ENCODE results near the gene FILIP1L. TPM values are rescaled to one million over a fixed set of nuclear protein-coding genes. Genes with fewer than 3 reads are reported as not detected.

FILIP1L gene
- total RNA-seq, 1 experiment from 2014 or later = 4.3 TPM

DNA sequence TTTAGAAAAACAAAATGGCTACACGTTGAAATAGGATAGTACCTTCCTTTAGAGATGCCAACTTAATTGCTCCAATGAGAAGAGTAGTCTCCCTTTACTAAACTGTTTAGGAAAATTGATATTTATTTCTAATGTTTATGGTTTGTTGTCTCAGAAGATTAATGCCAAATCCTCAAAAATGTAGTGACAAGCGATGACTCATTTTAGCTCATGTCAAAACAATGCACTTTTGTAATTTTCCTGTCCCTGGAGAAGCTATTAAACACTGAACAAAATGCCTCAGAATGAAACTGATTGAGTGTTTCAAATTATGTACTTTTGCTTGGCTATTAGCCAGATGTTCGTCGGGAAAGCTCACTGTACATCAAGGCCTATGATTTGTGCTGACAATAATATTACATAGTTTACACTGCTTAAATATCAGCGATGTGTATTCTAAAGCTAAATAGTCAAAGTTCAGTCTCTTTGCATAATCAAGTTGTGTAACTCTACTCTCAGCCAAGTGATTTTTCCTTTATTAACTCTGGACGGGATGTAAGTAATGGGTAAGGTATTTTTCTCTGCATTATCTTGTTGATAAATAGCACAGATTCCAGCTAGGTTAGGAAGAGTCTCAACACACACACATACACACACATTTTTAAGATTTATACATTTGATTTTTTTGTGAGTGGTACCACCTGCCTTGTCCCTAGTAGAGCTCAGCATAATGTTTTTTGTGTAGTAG, 212.9 kb downstream of the FILIP1L start:
- ChIA-PET POLR2A (ENCODE audit: low non-redundant PET) (interaction anchor here (0.6 kb wide), 1 partner anchor 19 kb away, joined by 4 read pairs; no protein-coding TSS in a partner anchor), CTCF (interaction anchor here (0.5 kb wide), 1 partner anchor 353 kb away, joined by 4 read pairs; no protein-coding TSS in a partner anchor)
- Histone ChIP-seq H3K4me3 (ENCODE audit: low read depth, low read length, poor library complexity, severe bottlenecking) (no peak overlapping the region), H3K9me3 (ENCODE audit: low read depth, low read length, poor library complexity, severe bottlenecking) (no peaks in the 10 kb centered on the region), H3K4me1 (ENCODE audit: insufficient read depth, low read length, poor library complexity, severe bottlenecking) (peaks cover 34% of the 10 kb centered on the region), H3K36me3 (ENCODE audit: insufficient read depth, low read length, poor library complexity, severe bottlenecking) (no peaks in the 10 kb centered on the region), H3K27ac (ENCODE audit: low read depth, low read length, poor library complexity, severe bottlenecking) (no peak overlapping the region), H3K27me3 (replicated peaks; ENCODE audit: insufficient read depth, low read depth, low read length, poor library complexity) (no peaks in the 10 kb centered on the region)
- TF ChIP-seq, protein P1, sequence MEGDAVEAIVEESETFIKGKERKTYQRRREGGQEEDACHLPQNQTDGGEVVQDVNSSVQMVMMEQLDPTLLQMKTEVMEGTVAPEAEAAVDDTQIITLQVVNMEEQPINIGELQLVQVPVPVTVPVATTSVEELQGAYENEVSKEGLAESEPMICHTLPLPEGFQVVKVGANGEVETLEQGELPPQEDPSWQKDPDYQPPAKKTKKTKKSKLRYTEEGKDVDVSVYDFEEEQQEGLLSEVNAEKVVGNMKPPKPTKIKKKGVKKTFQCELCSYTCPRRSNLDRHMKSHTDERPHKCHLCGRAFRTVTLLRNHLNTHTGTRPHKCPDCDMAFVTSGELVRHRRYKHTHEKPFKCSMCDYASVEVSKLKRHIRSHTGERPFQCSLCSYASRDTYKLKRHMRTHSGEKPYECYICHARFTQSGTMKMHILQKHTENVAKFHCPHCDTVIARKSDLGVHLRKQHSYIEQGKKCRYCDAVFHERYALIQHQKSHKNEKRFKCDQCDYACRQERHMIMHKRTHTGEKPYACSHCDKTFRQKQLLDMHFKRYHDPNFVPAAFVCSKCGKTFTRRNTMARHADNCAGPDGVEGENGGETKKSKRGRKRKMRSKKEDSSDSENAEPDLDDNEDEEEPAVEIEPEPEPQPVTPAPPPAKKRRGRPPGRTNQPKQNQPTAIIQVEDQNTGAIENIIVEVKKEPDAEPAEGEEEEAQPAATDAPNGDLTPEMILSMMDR (conservative IDR thresholded peaks at IDR 0.05; ENCODE audit: low read depth, low read length) = no peak
- TF ChIP-seq EZH2 (IDR thresholded peaks at IDR 0.05; ENCODE audit: borderline replicate concordance, low read depth, low read length, poor library complexity, severe bottlenecking) = no peak
- BruUV-seq (replicated peaks) = no TSS peak
- intact Hi-C loops (cut with micrococcal nuclease; ENCODE audit: unreplicated experiment) = no loop called here
- DNase-seq (ENCODE audit: low spot score) = peak; percentile 71

DNA sequence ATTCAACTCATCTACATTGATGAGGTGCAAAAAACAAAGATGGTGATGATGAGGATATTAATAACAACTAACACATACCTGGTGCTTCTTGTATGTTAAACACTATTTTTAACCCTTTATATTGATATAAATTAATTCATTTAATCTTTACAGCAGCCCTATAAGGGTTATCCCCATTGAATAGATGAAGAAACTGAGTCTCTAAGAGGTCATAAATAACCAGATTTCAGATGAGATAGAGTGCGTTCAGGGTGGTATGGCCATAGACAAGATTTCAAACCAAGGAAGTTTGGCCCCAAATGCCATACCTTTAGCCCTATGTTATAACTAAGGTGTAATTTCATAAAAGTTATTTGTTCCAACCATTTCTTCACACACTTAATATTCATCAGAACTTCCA, 214.1 kb downstream of the FILIP1L start:
- no peaks in the 10 kb centered on the region for H3K36me3 ChIP-seq (ENCODE audit: insufficient read depth, low read length, poor library complexity, severe bottlenecking)
- ChIA-PET CTCF (no interaction called here), POLR2A (ENCODE audit: low non-redundant PET) (no interaction called here)
- no TSS peak for BruUV-seq (replicated peaks)
- DNase-seq (ENCODE audit: low spot score) = no peak
- no peak overlapping the region for H3K27ac ChIP-seq (ENCODE audit: low read depth, low read length, poor library complexity, severe bottlenecking)
- H3K9me3 ChIP-seq (ENCODE audit: low read depth, low read length, poor library complexity, severe bottlenecking) = no peaks in the 10 kb centered on the region
- H3K4me3 ChIP-seq (ENCODE audit: low read depth, low read length, poor library complexity, severe bottlenecking) = no peak overlapping the region
- no peaks in the 10 kb centered on the region for H3K27me3 ChIP-seq (replicated peaks; ENCODE audit: insufficient read depth, low read depth, low read length, poor library complexity)
- TF ChIP-seq, protein P1 (conservative IDR thresholded peaks at IDR 0.05; ENCODE audit: low read depth, low read length) = no peak
- TF ChIP-seq EZH2 (IDR thresholded peaks at IDR 0.05; ENCODE audit: borderline replicate concordance, low read depth, low read length, poor library complexity, severe bottlenecking) = no peak
- H3K4me1 ChIP-seq (ENCODE audit: insufficient read depth, low read length, poor library complexity, severe bottlenecking) = peaks cover 46% of the 10 kb centered on the region
- intact Hi-C loops (cut with micrococcal nuclease; ENCODE audit: unreplicated experiment) = no loop called here

DNA sequence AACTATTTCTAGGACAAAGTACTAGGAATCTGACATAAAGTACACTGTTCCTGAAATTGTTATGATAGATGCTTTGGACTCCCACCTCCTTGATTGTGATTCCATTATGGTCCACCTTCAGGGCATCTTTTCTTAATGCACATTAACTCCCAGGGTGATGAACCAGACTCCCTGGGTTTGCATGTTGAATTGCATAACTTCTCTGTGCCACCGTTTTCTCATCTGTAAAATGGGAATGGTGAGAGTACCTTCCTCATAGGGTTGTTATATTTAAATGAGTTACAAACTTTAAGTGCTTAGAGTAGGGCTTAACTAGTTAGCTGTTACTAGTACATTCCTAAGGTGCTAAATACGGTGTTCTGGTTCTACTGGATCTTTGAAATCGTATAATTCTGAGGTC, 214.7 kb downstream of the FILIP1L start:
- TF ChIP-seq, protein P1 (conservative IDR thresholded peaks at IDR 0.05; ENCODE audit: low read depth, low read length) = no peak
- TF ChIP-seq EZH2 (IDR thresholded peaks at IDR 0.05; ENCODE audit: borderline replicate concordance, low read depth, low read length, poor library complexity, severe bottlenecking) = no peak
- Histone ChIP-seq H3K27me3 (replicated peaks; ENCODE audit: insufficient read depth, low read depth, low read length, poor library complexity) (no peaks in the 10 kb centered on the region), H3K9me3 (ENCODE audit: low read depth, low read length, poor library complexity, severe bottlenecking) (no peaks in the 10 kb centered on the region), H3K36me3 (ENCODE audit: insufficient read depth, low read length, poor library complexity, severe bottlenecking) (no peaks in the 10 kb centered on the region), H3K4me1 (ENCODE audit: insufficient read depth, low read length, poor library complexity, severe bottlenecking) (peaks cover 49% of the 10 kb centered on the region), H3K27ac (ENCODE audit: low read depth, low read length, poor library complexity, severe bottlenecking) (no peak overlapping the region), H3K4me3 (ENCODE audit: low read depth, low read length, poor library complexity, severe bottlenecking) (no peak overlapping the region)
- POLR2A ChIA-PET (ENCODE audit: low non-redundant PET) = no interaction called here
- DNase-seq (ENCODE audit: low spot score) = no peak
- CTCF ChIA-PET = no interaction called here
- no TSS peak for BruUV-seq (replicated peaks)
- intact Hi-C loops (cut with micrococcal nuclease; ENCODE audit: unreplicated experiment) = no loop called here
